Osteocyte (in vitro differentiated cells): ENCODE results near the gene PIERCE2. TPM values are rescaled to one million over a fixed set of nuclear protein-coding genes. Genes with fewer than 3 reads are reported as not detected.
A peak's percentile ranks its signal among the peaks of the same experiment; 100 is the strongest.
"Not testable (repeated sequence)": the region's sequence is repeated elsewhere in the genome, so short reads cannot be mapped to it uniquely, and the experiment has no call there.

Experiments
- DNase-seq: peaks from one replicate; pipeline ENCODE4 v3.0.0; 2021; ENCODE audit warnings: mixed read lengths; ENCODE audit not compliant: unreplicated experiment; ENCODE audit errors: extremely low spot score
- H3K27ac Mint-ChIP-seq: one replicate; pipeline ENCODE4 v1.8.0; 2021; ENCODE audit warnings: mild to moderate bottlenecking, mixed read lengths; ENCODE audit not compliant: unreplicated experiment
- H3K27me3 Mint-ChIP-seq: one replicate; pipeline ENCODE4 v1.8.0; 2021; ENCODE audit warnings: mixed read lengths; ENCODE audit not compliant: unreplicated experiment
- H3K36me3 Mint-ChIP-seq: one replicate; pipeline ENCODE4 v1.8.0; 2021; ENCODE audit warnings: mixed read lengths; ENCODE audit not compliant: unreplicated experiment
- H3K4me1 Mint-ChIP-seq: one replicate; pipeline ENCODE4 v1.8.0; 2021; ENCODE audit warnings: mixed read lengths; ENCODE audit not compliant: unreplicated experiment
- H3K4me3 Mint-ChIP-seq: one replicate; pipeline ENCODE4 v1.8.0; 2021; ENCODE audit warnings: mild to moderate bottlenecking, moderate library complexity, mixed read lengths; ENCODE audit not compliant: unreplicated experiment
- H3K9me3 Mint-ChIP-seq: one replicate; pipeline ENCODE4 v1.8.0; 2021; ENCODE audit warnings: mixed read lengths; ENCODE audit not compliant: unreplicated experiment
- total RNA-seq: library from RNA; stranded (reverse); gene quantifications from 2 replicates; pipeline ENCODE4 v1.2.1, GENCODE V29; 2021
- TF ChIP-seq, protein P1 (sequence below): fragments of 200-600 bp; sonication (generic); IDR thresholded peaks from 2 replicates; pipeline ENCODE4 v1.5.0; 2021; ENCODE audit warnings: antibody characterized with exemption, mild to moderate bottlenecking, moderate library complexity

The PIERCE2 gene
- total RNA-seq, 1 donor from 2014 or later: 3.0 TPM

DNA sequence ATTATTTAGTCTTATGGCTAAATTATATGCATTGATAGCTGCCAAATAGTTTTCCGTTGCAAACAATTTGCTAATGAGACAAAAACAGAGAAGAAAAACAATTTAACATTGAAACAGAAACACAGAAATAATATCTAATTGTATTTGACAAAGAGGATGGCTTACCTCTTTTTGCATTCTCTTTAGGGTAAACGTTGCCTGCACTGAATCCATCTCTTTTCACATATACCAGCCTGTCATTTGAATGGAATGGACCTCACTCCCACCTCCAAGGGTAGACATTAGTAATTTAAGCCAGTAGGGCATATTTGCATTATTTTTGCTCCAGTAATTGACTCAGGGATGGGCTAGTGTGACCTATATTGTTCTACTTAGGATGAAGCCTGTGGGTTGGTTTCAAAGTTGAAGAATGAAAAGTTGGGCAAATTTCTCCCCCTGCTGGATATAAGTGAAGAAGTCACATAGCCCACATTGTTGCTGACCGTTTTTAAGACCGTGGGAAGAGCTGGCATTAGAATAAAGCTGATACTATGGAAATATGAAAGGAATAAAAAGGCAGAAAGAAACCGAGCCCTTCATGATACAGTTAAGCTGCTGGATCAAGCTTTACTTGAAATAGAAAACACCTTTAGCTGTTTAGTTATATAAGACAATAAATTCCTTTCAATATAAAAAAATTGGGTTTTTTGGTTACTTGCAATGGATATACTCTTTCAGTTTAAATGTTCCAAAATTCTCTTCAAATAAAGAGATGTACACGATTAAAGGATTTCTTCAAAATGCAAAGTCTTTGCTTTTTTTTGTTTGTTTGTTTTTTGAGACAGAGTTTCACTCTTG, 26.9 kb downstream of the PIERCE2 start:
- TF ChIP-seq, protein P1, sequence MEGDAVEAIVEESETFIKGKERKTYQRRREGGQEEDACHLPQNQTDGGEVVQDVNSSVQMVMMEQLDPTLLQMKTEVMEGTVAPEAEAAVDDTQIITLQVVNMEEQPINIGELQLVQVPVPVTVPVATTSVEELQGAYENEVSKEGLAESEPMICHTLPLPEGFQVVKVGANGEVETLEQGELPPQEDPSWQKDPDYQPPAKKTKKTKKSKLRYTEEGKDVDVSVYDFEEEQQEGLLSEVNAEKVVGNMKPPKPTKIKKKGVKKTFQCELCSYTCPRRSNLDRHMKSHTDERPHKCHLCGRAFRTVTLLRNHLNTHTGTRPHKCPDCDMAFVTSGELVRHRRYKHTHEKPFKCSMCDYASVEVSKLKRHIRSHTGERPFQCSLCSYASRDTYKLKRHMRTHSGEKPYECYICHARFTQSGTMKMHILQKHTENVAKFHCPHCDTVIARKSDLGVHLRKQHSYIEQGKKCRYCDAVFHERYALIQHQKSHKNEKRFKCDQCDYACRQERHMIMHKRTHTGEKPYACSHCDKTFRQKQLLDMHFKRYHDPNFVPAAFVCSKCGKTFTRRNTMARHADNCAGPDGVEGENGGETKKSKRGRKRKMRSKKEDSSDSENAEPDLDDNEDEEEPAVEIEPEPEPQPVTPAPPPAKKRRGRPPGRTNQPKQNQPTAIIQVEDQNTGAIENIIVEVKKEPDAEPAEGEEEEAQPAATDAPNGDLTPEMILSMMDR: peak; percentile 72
- Mint-ChIP-seq H3K4me1 (no peaks in the 10 kb centered on the region), H3K9me3 (no peaks in the 10 kb centered on the region), H3K27me3 (no peaks in the 10 kb centered on the region), H3K36me3 (no peaks in the 10 kb centered on the region), H3K4me3 (no peak overlapping the region), H3K27ac (no peak overlapping the region)
- no peak for DNase-seq

DNA sequence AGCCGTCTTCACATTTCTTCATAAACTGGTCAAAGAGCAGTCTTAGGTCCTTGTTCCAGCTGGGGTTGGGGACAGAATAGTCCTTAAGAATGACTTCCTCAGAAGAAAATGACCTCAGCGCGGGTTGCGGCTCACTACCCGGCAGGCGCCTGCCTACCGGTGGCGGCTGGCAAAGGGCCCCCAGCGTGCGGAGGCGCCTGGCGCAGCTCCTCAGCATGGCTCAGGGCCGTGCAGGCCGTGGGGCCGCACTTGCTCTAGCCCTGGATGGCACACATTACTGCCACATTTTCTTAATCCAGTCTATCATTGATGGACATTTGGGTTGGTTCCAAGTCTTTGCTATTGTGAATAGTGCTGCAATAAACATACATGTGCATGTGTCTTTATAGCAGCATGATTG, 34.8 kb downstream of the PIERCE2 start:
- H3K4me1 Mint-ChIP-seq, H3K36me3 Mint-ChIP-seq: not testable (repeated sequence)

DNA sequence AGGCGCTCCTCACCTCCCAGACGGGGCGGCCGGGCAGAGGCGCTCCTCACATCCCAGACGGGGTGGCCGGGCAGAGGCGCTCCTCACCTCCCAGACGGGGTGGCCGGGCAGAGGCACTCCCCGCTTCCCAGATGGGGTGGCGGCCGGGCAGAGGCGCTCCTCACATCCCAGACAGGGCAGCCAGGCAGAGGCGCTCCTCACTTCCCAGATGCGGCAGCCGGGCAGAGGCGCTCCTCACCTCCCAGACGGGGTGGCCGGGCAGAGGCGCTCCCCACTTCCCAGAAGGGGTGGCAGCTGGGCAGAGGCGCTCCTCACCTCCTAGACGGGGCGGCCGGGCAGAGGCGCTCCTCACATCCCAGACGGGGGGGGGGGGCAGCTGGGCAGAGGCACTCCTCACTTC, 37.6 kb downstream of the PIERCE2 start:
- H3K27me3 Mint-ChIP-seq, H3K9me3 Mint-ChIP-seq, DNase-seq, H3K27ac Mint-ChIP-seq, H3K4me1 Mint-ChIP-seq, H3K36me3 Mint-ChIP-seq, H3K4me3 Mint-ChIP-seq: not testable (repeated sequence)

More for the DNA sequence above, 34.8 kb downstream of the PIERCE2 start:
- H3K9me3 Mint-ChIP-seq, H3K4me3 Mint-ChIP-seq, H3K27me3 Mint-ChIP-seq, H3K27ac Mint-ChIP-seq, DNase-seq: not testable (repeated sequence)

DNA sequence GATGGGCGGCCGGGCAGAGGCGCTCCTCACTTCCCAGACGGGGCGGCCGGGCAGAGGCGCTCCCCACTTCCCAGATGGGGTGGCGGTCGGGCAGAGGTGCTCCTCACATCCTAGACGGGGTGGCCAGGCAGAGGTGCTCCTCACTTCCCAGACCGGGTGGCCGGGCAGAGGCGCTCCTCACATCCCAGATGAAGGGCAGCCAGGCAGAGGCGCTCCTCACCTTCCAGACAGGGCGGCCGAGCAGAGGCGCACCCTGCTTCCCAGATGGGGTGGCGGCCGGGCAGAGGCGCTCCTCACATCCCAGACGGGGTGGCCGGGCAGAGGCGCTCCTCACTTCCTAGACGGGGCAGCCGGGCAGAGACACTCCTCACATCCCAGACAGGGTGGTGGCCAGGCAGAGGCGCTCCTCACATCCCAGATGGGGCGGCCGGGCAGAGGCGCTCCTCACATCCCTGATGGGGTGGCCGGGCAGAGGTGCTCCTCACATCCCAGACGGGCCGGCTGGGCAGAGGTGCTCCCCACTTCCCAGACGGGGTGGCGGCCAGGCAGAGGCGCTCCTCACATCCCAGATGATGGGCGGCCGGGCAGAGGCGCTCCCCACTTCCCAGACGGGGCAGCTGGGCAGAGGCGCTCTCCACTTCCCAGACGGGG, 38.2 kb downstream of the PIERCE2 start:
- H3K27me3 Mint-ChIP-seq, H3K27ac Mint-ChIP-seq, H3K4me3 Mint-ChIP-seq, DNase-seq, H3K4me1 Mint-ChIP-seq, H3K36me3 Mint-ChIP-seq, H3K9me3 Mint-ChIP-seq: not testable (repeated sequence)

DNA sequence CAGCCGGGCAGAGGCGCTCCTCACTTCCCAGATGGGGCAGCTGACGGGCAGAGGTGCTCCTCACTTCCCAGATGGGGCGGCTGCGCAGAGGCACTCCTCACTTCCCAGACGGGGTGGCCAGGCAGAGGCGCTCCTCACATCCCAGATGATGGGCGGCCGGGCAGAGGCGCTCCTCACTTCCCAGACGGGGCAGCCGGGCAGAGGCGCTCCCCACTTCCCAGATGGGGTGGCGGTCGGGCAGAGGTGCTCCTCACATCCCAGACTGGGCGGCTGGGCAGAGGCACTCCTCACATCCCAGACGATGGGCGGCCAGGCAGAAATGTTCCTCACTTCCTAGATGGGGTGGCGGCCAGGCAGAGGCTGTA, 38.7 kb downstream of the PIERCE2 start:
- not testable (repeated sequence) for H3K4me1 Mint-ChIP-seq, H3K36me3 Mint-ChIP-seq, DNase-seq, H3K4me3 Mint-ChIP-seq, H3K27ac Mint-ChIP-seq, H3K27me3 Mint-ChIP-seq, H3K9me3 Mint-ChIP-seq

DNA sequence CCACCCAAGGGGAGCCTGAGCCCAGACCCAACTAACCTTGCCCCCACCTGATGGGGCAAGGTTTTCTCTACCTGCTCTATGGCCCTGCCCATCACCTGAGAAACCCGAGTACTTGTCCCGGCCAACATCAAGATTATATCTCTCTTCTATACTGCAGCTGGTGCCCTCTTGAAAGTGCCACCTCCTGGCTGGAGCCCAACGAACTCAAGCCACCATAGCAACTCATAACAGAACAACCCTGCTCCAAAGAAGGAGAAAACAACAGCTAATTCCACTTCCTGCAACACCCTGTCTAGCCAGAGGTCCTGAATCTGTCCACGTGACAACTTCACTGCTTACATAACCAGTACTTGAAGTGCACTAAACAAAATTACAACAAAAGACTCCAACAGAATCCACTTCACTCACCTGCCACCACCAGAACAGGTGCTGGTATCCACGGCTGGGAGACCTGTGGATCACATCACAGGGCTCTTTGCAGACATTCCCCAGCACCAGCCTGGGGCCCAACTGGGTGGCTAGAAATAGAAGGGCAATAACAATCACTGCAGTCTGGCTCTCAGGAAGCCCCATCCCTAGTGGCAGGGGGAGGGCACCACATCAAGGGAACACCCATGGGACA, 49.2 kb downstream of the PIERCE2 start:
- no peaks in the 10 kb centered on the region for H3K4me1 Mint-ChIP-seq
- no peaks in the 10 kb centered on the region for H3K27me3 Mint-ChIP-seq
- H3K9me3 Mint-ChIP-seq: peaks cover 25% of the 10 kb centered on the region
- no peak for DNase-seq
- H3K27ac Mint-ChIP-seq: no peak overlapping the region
- TF ChIP-seq, protein P1: no peak
- H3K36me3 Mint-ChIP-seq: peaks cover 12% of the 10 kb centered on the region
- H3K4me3 Mint-ChIP-seq: no peak overlapping the region

DNA sequence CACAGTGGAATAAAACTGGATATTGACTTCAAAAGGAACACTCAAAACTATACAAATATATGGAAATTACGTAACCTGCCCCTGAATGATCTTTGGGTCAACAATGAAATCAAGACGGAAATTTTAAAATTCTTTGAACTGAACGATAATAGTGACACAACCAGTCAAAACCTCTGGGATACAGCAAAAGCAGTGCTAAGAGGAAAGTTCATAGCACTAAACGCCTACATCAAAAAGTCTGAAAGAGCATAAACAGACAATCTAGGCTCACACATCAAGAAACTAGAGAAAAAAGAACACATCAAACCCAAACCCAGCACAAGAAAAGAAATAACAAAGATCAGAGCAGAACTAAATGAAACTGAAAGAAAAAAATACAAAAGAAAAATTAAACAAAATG, 53.2 kb downstream of the PIERCE2 start:
- Mint-ChIP-seq H3K36me3 (peaks cover 18% of the 10 kb centered on the region), H3K27me3 (no peaks in the 10 kb centered on the region), H3K4me3 (no peak overlapping the region), H3K4me1 (no peaks in the 10 kb centered on the region), H3K27ac (no peak overlapping the region), H3K9me3 (peaks cover 37% of the 10 kb centered on the region)
- TF ChIP-seq, protein P1: no peak
- no peak for DNase-seq
